T-cell (primary cell): Measurements from ENCODE around the gene LGALSL. TPM values are rescaled to one million over a fixed set of nuclear protein-coding genes. Genes with fewer than 3 reads are reported as not detected.

ENCODE experiments used
- ATAC-seq, 4 experiments: fragments of 200-7000 bp in 3 of 4; fragments of 150-1000 bp in 1 of 4; cut with Tn5 transposase; replicated peaks in 1 of 4; 1 replicate in 3 of 4; 2 replicates in 1 of 4; pipeline ENCODE4 v1.10.0; 2021; ENCODE audit warnings: moderate library complexity in 3 of 4, mild to moderate bottlenecking in 2 of 4, moderate number of reproducible peaks in 1 of 4
- CTCF ChIA-PET, 2 donors: fragments of 300-600 bp; sonication (Branson Sonifier 250); formaldehyde crosslinking; loops; one replicate each; lab custom pipeline; 2022; ENCODE audit warnings: antibody characterized with exemption in 2 of 2; lab: Charles Lee
- POLR2A ChIA-PET, 2 donors: fragments of 300-600 bp; sonication (Branson Sonifier 250); formaldehyde crosslinking; loops; one replicate each; lab custom pipeline; 2022; ENCODE audit warnings: antibody characterized with exemption in 2 of 2; lab: Charles Lee
- DNase-seq, 35 experiments: peaks; one replicate each; pipeline versions ENCODE4 v3.0.0 to v3.0.0-alpha.2; 2013 to 2023
- H3K27ac ChIP-seq: one replicate; pipeline ENCODE4 v1.5.1; 2013; ENCODE audit warnings: low read length
- H3K27me3 ChIP-seq, 2 experiments: replicated peaks in 1 of 2; 1 replicate in 1 of 2; 2 replicates in 1 of 2; pipeline versions ENCODE4 v1.6.1 to v1.7.0; 2013; ENCODE audit warnings: low read length in 1 of 2, mixed read lengths in 1 of 2; ENCODE audit not compliant: control insufficient read depth in 2 of 2, insufficient read depth in 2 of 2; ENCODE audit errors: extremely low read depth in 1 of 2
- H3K36me3 ChIP-seq, 2 donors: 1 replicate in 1 of 2; 2 replicates in 1 of 2; pipeline versions ENCODE4 v1.6.1 to v1.7.0; 2013; ENCODE audit warnings: low read length in 1 of 2; ENCODE audit not compliant: control insufficient read depth in 2 of 2, insufficient read depth in 1 of 2; ENCODE audit errors: extremely low read depth in 1 of 2
- H3K4me1 ChIP-seq, 2 experiments: 1 replicate in 1 of 2; 2 replicates in 1 of 2; pipeline versions ENCODE4 v1.6.1 to v1.7.0; 2013; ENCODE audit warnings: low read length in 2 of 2, mixed read lengths in 1 of 2; ENCODE audit not compliant: insufficient read depth in 2 of 2, control insufficient read depth in 1 of 2; ENCODE audit errors: extremely low read depth in 1 of 2
- H3K4me3 ChIP-seq, 2 donors: 1 replicate in 1 of 2; 2 replicates in 1 of 2; pipeline versions ENCODE4 v1.5.1 to v1.7.0; 2013; ENCODE audit warnings: mild to moderate bottlenecking in 2 of 2, low read length in 1 of 2, moderate library complexity in 1 of 2; ENCODE audit not compliant: control insufficient read depth in 1 of 2; ENCODE audit errors: extremely low read depth in 1 of 2
- H3K9me3 ChIP-seq: 2 replicates; pipeline ENCODE4 v1.7.0; 2013
- H3K27ac Mint-ChIP-seq, 2 donors: one replicate each; pipeline ENCODE4 v1.8.0; 2020 to 2021; ENCODE audit warnings: mild to moderate bottlenecking in 2 of 2, mixed read lengths in 2 of 2
- H3K27me3 Mint-ChIP-seq, 2 donors: one replicate each; pipeline ENCODE4 v1.8.0; 2021 to 2022; ENCODE audit warnings: mixed read lengths in 2 of 2
- H3K36me3 Mint-ChIP-seq: one replicate; pipeline ENCODE4 v1.8.0; 2021; ENCODE audit warnings: mixed read lengths
- H3K4me1 Mint-ChIP-seq, 3 donors: one replicate each; pipeline ENCODE4 v1.8.0; 2020 to 2022; ENCODE audit warnings: mixed read lengths in 3 of 3, mild to moderate bottlenecking in 1 of 3
- H3K4me3 Mint-ChIP-seq, 3 donors: one replicate each; pipeline ENCODE4 v1.8.0; 2020 to 2022; ENCODE audit warnings: mild to moderate bottlenecking in 3 of 3, mixed read lengths in 3 of 3, moderate library complexity in 3 of 3
- H3K9me3 Mint-ChIP-seq, 3 donors: one replicate each; pipeline ENCODE4 v1.8.0; 2020 to 2022; ENCODE audit warnings: mixed read lengths in 3 of 3
- WGBS: methylation state at CpG from one replicate; pipeline ENCODE4 v1.1.5; 2013; ENCODE audit warnings: missing lambda C conversion rate; ENCODE audit not compliant: insufficient coverage; 5-methylcytosine and 5-hydroxymethylcytosine counted together
- total RNA-seq, 35 experiments: library from RNA in 6 of 35; stranded (reverse) in 6 of 35; fragments of 120-200 nt in 1 of 35; gene quantifications; one replicate each; pipeline versions ENCODE4 v1.2.1 to v1.2.4 and lab custom pipeline; 2013 to 2026

Gene LGALSL
- total RNA-seq, 5 donors from 2014 or later (not counting 1 experiment from before 2014, with no cell fraction given), result 0.21 to 1.0 (median 0.57) TPM

- no peaks in the 10 kb centered on the region for H3K9me3 ChIP-seq
- Mint-ChIP-seq H3K36me3 (no peaks in the 10 kb centered on the region), H3K4me3 (no peak overlapping the region), H3K27ac (no peak overlapping the region), H3K4me1 (no peaks in the 10 kb centered on the region), H3K9me3 (no peaks in the 10 kb centered on the region), H3K27me3 (no peaks in the 10 kb centered on the region)
- ATAC-seq (no peak), DNase-seq (no peak)
- H3K36me3 ChIP-seq, result no peaks in the 10 kb centered on the region
- no peaks in the 10 kb centered on the region for H3K27me3 ChIP-seq
- WGBS, result no CpG with 5 or more reads among the region's 1 CpG
- H3K27ac ChIP-seq, result no peak overlapping the region
- no peaks in the 10 kb centered on the region for H3K4me1 ChIP-seq
- ChIA-PET CTCF (no interaction called here), POLR2A (no interaction called here)
- no peak overlapping the region for H3K4me3 ChIP-seq
Observed at GRCh38 chr2:64422466-64422865, 31.5 kb upstream of the LGALSL start.

DNA sequence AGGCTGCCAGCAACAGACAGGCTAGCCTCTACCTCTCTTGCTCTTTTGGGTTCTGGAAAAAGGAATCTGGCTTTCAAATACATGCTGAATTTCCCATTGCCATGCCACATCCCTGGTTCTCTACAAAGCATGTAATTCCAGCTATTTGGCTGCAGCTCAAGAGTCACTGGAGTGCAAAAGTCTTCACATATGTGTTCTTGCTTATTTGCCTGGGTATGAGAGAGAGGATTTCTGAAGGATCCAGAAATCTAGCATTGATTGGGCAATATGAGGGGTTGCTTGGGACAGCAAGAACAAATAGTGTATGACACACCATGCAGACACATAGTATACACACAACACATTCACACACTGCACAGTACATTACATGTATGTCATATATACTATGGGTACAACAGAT lies 30.7 kb upstream of the LGALSL start:
- no peaks in the 10 kb centered on the region for H3K4me1 ChIP-seq
- H3K27me3 ChIP-seq, result no peaks in the 10 kb centered on the region
- CTCF ChIA-PET, result interaction anchor here in 1 of 2 donors (0.5 kb wide), 1 partner anchor 328 kb away, joined by 4 read pairs; no protein-coding TSS in a partner anchor
- Mint-ChIP-seq H3K4me1 (no peaks in the 10 kb centered on the region), H3K4me3 (no peak overlapping the region), H3K27ac (no peak overlapping the region), H3K9me3 (no peaks in the 10 kb centered on the region), H3K27me3 (no peaks in the 10 kb centered on the region), H3K36me3 (no peaks in the 10 kb centered on the region)
- DNase-seq, result no peak
- H3K27ac ChIP-seq, result no peak overlapping the region
- ATAC-seq, result no peak
- H3K36me3 ChIP-seq, result no peaks in the 10 kb centered on the region
- no peak overlapping the region for H3K4me3 ChIP-seq
- POLR2A ChIA-PET, result no interaction called here
- no peaks in the 10 kb centered on the region for H3K9me3 ChIP-seq

DNA sequence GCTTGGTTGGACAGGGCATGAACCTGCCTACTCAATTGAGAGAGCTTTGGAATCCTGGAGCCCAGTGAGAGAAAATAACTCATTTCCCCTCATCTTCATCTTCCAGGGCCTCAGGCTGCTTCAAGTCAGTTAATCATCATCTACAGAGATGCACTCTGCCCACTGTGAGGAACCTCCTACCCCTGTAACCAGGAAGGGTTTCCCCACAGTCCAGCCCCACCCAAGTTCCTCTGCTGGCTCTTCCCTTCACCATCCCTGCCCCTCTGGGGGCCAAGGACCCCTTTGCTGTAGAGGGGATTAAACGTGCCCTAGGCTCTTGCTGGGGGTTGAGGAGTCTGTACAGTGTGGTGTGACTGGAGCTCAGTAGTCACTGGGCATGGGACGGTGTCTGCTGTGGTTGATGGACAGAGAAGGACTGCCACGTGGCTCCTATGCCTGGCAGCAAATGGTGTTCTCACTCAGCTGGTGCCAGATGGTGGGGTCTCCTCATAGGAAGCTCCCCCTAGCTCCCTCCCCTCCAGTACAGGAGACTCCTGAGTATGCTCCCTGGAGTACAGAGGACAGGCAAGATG lies 29.5 kb upstream of the LGALSL start:
- 90% methylated on average over 2 of the region's 3 CpGs for WGBS
- ChIA-PET CTCF (no interaction called here), POLR2A (interaction anchor here in 1 of 2 donors (0.5 kb wide), 1 partner anchor 1058 kb away, joined by 4 read pairs; no protein-coding TSS in a partner anchor)
- Mint-ChIP-seq H3K4me1 (no peaks in the 10 kb centered on the region), H3K9me3 (no peaks in the 10 kb centered on the region), H3K4me3 (no peak overlapping the region), H3K27ac (no peak overlapping the region), H3K27me3 (peaks cover under 1% of the 10 kb centered on the region in 2 donors), H3K36me3 (no peaks in the 10 kb centered on the region)
- DNase-seq, result no peak
- Histone ChIP-seq H3K27me3 (no peaks in the 10 kb centered on the region), H3K4me1 (no peaks in the 10 kb centered on the region), H3K9me3 (no peaks in the 10 kb centered on the region), H3K36me3 (no peaks in the 10 kb centered on the region), H3K27ac (no peak overlapping the region), H3K4me3 (no peak overlapping the region)
- ATAC-seq, result no peak

DNA sequence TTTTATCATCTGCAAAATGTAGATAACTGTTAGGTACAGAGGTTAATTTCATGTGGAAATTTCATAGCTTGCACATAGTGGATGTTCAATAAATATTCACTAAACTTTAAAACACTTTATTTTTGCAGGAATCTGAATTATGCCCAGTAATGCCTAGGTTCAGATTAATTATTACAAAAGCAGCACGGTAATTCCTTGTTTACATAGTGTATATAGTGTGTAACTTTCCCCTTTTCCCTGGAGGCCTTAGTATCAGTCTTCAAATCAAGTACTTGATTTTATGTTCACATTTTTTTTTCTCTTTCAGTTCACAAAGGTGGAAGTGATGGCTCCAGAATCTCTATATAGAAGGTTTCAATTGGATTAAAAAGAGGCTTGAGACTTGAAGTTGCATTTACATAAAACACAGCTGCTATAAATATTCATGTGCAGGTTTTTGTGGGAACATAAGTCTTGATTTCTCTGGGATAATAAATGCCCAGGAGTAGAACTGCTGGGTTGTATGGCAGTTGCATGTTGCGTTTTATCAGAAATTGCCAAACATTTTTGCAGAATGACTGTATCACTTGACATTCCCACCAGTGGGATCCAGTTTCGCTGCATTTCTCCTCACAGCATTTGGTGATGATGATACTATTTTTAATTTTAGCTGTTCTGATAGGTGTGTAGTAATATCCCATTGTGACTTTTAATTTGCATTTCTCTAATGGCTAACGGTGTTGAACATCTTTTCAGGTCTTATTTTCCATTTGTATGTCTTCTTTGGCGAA lies 27.6 kb upstream of the LGALSL start:
- no peak overlapping the region for H3K27ac Mint-ChIP-seq

DNA sequence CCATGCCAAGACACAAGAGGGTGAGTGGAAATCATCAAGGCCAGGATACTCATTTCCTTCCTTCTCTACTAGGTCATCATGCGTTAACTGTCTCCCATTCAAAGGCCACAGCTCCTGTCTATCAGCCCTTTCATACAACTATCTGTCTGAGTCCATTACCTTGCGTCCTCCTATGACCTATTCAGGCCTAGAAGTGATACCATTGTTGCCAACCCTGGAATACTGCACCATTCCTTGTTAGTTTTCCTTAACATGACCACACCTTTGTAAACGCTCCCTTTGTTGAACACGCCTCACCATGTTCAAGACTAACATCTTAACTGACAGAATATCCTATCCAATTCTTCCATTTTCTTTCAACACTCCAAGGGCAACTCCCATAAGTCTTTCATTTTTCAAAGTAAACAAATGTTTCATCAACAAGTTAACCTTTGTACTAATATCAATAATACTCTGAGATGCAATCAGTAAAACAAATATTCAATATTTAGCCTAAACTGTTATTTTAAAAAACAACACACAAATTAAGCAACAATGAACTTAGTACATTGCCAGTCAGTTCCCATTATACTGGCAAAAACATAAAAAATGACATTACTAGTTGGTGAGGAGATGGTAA lies 19.8 kb upstream of the LGALSL start:
- DNase-seq, result no peak
- 82% methylated on average over 4 of the region's 4 CpGs for WGBS
- Mint-ChIP-seq H3K4me3 (no peak overlapping the region), H3K27me3 (peaks cover 34 to 37% of the 10 kb centered on the region in 2 donors), H3K36me3 (peaks cover 3% of the 10 kb centered on the region), H3K27ac (no peak overlapping the region), H3K9me3 (no peaks in the 10 kb centered on the region), H3K4me1 (no peaks in the 10 kb centered on the region)
- ChIA-PET CTCF (no interaction called here), POLR2A (no interaction called here)
- no peaks in the 10 kb centered on the region for H3K27me3 ChIP-seq
- no peaks in the 10 kb centered on the region for H3K9me3 ChIP-seq
- no peak overlapping the region for H3K4me3 ChIP-seq
- ATAC-seq, result no peak
- no peaks in the 10 kb centered on the region for H3K36me3 ChIP-seq
- H3K4me1 ChIP-seq, result no peaks in the 10 kb centered on the region
- H3K27ac ChIP-seq, result no peak overlapping the region

More for the DNA sequence above, 27.6 kb upstream of the LGALSL start:
- Histone ChIP-seq H3K4me3 (no peak overlapping the region), H3K36me3 (no peaks in the 10 kb centered on the region), H3K4me1 (no peaks in the 10 kb centered on the region), H3K27ac (no peak overlapping the region), H3K27me3 (no peaks in the 10 kb centered on the region), H3K9me3 (no peaks in the 10 kb centered on the region)
- ChIA-PET CTCF (interaction anchor here in 1 of 2 donors (0.8 kb wide), 1 partner anchor 157 kb away, joined by 3 read pairs; no protein-coding TSS in a partner anchor), POLR2A (interaction anchor here in 1 of 2 donors (0.7 kb wide), 1 partner anchor 376 kb away, joined by 3 read pairs; no protein-coding TSS in a partner anchor)
- no peak overlapping the region for H3K4me3 Mint-ChIP-seq
- H3K9me3 Mint-ChIP-seq, result no peaks in the 10 kb centered on the region
- ATAC-seq, result no peak
- DNase-seq, result no peak
- H3K4me1 Mint-ChIP-seq, result no peaks in the 10 kb centered on the region
- no peaks in the 10 kb centered on the region for H3K36me3 Mint-ChIP-seq
- 50% methylated on average over 1 of the region's 5 CpGs for WGBS
- peaks cover 4 to 5% of the 10 kb centered on the region in 2 donors for H3K27me3 Mint-ChIP-seq

DNA sequence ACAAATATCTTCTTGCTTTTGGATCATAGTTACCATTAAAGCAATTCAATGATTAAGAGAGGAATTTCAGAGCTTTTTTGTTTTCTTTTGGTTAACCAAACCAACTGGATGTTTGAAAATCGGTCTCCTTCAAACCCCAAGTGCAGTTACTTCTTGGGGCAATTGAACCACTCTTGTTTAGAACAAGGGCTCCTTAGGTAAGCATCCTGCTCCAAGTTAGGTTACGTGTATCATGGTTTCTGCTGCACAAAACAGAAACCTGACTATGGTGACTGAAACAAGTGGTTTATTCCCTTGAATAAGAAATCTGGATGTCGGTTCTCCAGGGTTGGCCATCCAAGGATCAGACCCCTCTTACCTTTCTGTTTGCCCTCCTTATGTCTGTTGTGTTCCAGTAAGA lies 16.1 kb upstream of the LGALSL start:
- ChIA-PET CTCF (no interaction called here), POLR2A (no interaction called here)
- ATAC-seq (no peak), DNase-seq (no peak)
- Histone ChIP-seq H3K4me1 (no peaks in the 10 kb centered on the region), H3K27me3 (peaks cover 0 to 4% of the 10 kb centered on the region in 2 experiments), H3K9me3 (no peaks in the 10 kb centered on the region), H3K27ac (no peak overlapping the region), H3K4me3 (no peak overlapping the region), H3K36me3 (no peaks in the 10 kb centered on the region)
- no peaks in the 10 kb centered on the region for H3K4me1 Mint-ChIP-seq
- no peak overlapping the region for H3K27ac Mint-ChIP-seq
- H3K4me3 Mint-ChIP-seq, result no peak overlapping the region
- H3K36me3 Mint-ChIP-seq, result peaks cover 3% of the 10 kb centered on the region
- no peaks in the 10 kb centered on the region for H3K9me3 Mint-ChIP-seq
- 80% methylated on average over 2 of the region's 3 CpGs for WGBS
- peaks cover 34 to 38% of the 10 kb centered on the region in 2 donors for H3K27me3 Mint-ChIP-seq
